ENCODE measurements around the gene RBM23. TPM values are rescaled to one million over a fixed set of nuclear protein-coding genes. Genes with fewer than 3 reads are reported as not detected.

RBM23 gene
- total and polyA plus RNA-seq, 10 of the 15 experiments (the other 5 are each of a cell fraction or from before 2014, with no cell fraction given), result 54.0 to 72.6 (median 61.3) TPM

- TF ChIP-seq CHD2 (IDR thresholded peaks at IDR 0.05; ENCODE audit: borderline replicate concordance, low read depth, low read length), result 0 out of 2 replicates have a peak, but pooled peaks have one; percentile 16
- TF ChIP-seq MEF2A (IDR thresholded peaks at IDR 0.05; ENCODE audit: insufficient read depth, low read depth, low read length), result no peak
- TF ChIP-seq ZNF687 (IDR thresholded peaks at IDR 0.05), result peak; percentile 57; the same call in 1 of the 2 replicates
- peak; percentile 87 to 95 for TF ChIP-seq BHLHE40 (IDR thresholded peaks at IDR 0.05; ENCODE audit: borderline replicate concordance in 1 of 2, low read depth in 2 of 2, low read length in 1 of 2)
- TF ChIP-seq TAF1 (IDR thresholded peaks at IDR 0.05; ENCODE audit: borderline replicate concordance, low read depth, low read length), result peak; percentile 84
- no peak for TF ChIP-seq CHD1 (IDR thresholded peaks at IDR 0.05; ENCODE audit: low read depth, low read length)
- TF ChIP-seq SRF (IDR thresholded peaks at IDR 0.05; ENCODE audit: low read depth in 2 of 2, low read length in 2 of 2), result 0 out of 4 replicates have a peak, but pooled peaks of 1 of the 2 experiments have one; percentile 27
- TF ChIP-seq TBL1XR1 (IDR thresholded peaks at IDR 0.05; ENCODE audit: low read depth, low read length), result no peak
- TF ChIP-seq MEF2B (IDR thresholded peaks at IDR 0.05; ENCODE audit: partially characterized antibody, poor library complexity, severe bottlenecking), result peak; percentile 94
- TF ChIP-seq ZNF207 (IDR thresholded peaks at IDR 0.05; ENCODE audit: borderline replicate concordance), result no peak
- TF ChIP-seq CBX5 (IDR thresholded peaks at IDR 0.05; ENCODE audit: low read depth), result no peak
- TF ChIP-seq POLR2AphosphoS2 (IDR thresholded peaks at IDR 0.05; ENCODE audit: low read depth, low read length), result 0 out of 2 replicates have a peak, but pooled peaks have one; percentile 31
- no peak for TF ChIP-seq ZNF217 (IDR thresholded peaks at IDR 0.05)
- peak; percentile 52 for TF ChIP-seq IKZF1 (conservative IDR thresholded peaks at IDR 0.05)
- TF ChIP-seq, protein P1, sequence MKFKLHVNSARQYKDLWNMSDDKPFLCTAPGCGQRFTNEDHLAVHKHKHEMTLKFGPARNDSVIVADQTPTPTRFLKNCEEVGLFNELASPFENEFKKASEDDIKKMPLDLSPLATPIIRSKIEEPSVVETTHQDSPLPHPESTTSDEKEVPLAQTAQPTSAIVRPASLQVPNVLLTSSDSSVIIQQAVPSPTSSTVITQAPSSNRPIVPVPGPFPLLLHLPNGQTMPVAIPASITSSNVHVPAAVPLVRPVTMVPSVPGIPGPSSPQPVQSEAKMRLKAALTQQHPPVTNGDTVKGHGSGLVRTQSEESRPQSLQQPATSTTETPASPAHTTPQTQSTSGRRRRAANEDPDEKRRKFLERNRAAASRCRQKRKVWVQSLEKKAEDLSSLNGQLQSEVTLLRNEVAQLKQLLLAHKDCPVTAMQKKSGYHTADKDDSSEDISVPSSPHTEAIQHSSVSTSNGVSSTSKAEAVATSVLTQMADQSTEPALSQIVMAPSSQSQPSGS (IDR thresholded peaks at IDR 0.05; ENCODE audit: low read length), result no peak
- no peak for TF ChIP-seq TCF7 (IDR thresholded peaks at IDR 0.05; ENCODE audit: borderline replicate concordance)
These were observed 31.0 kb downstream of the RBM23 start (continued) for GRCh38 chr14:22887990-22888378.

Data from GM12878 (cell line).